K562 (cell line): ENCODE measurements around the gene SEPTIN1. TPM values are rescaled to one million over a fixed set of nuclear protein-coding genes. Genes with fewer than 3 reads are reported as not detected.

ENCODE experiments used
- ATF1 ChIP-seq, 2 experiments: fragments of 450-650 bp in 1 of 2; IDR thresholded peaks; 2 replicates each; pipeline ENCODE4 v1.6.1; 2016; ENCODE audit warnings: missing compliant biosample characterization in 1 of 2, missing genetic modification characterization in 1 of 2
- CCAR2 ChIP-seq: fragments of 200-400 bp; formaldehyde crosslinking; IDR thresholded peaks from 2 replicates; pipeline ENCODE4 v1.6.1; 2017; ENCODE audit warnings: mild to moderate bottlenecking, low read depth, low read length
- EGR1 ChIP-seq: fragments of 450-650 bp; conservative IDR thresholded peaks from 2 replicates; pipeline ENCODE4 v1.6.1; 2017; ENCODE audit warnings: mild to moderate bottlenecking
- FIP1L1 ChIP-seq: fragments of 200-400 bp; formaldehyde crosslinking; IDR thresholded peaks from 2 replicates; pipeline ENCODE4 v1.6.1; 2018; ENCODE audit warnings: mild to moderate bottlenecking, low read depth, low read length; ENCODE audit not compliant: poor library complexity, severe bottlenecking
- KAT2B ChIP-seq: IDR thresholded peaks from one replicate; pipeline ENCODE4 v1.6.1; 2012; ENCODE audit warnings: low read depth, mild to moderate bottlenecking, control low read depth, inconsistent platforms, low read length, moderate library complexity
- NR2C1 ChIP-seq, 2 experiments: fragments of 450-650 bp; IDR thresholded peaks; 2 replicates each; pipeline ENCODE4 v1.6.1; 2017; ENCODE audit warnings: mild to moderate bottlenecking in 2 of 2, antibody characterized with exemption in 1 of 2, inconsistent platforms in 1 of 2, missing compliant biosample characterization in 1 of 2, missing genetic modification characterization in 1 of 2
- PURB ChIP-seq: sonication (generic); formaldehyde crosslinking; IDR thresholded peaks from 2 replicates; pipeline ENCODE4 v1.9.0; 2021; ENCODE audit warnings: low read depth, mild to moderate bottlenecking, missing genetic modification reagents
- RBM22 ChIP-seq: fragments of 200-400 bp; formaldehyde crosslinking; IDR thresholded peaks from 2 replicates; pipeline ENCODE4 v1.6.1; 2018; ENCODE audit warnings: low read length, low read depth; ENCODE audit not compliant: poor library complexity, severe bottlenecking
- SUPT5H ChIP-seq: fragments of 450-650 bp; IDR thresholded peaks from 2 replicates; pipeline ENCODE4 v1.6.1; 2016
- TCF15 ChIP-seq: fragments of 250-450 bp; sonication (Bioruptor Pico); IDR thresholded peaks from 2 replicates; pipeline ENCODE4 v1.8.0; 2022; ENCODE audit warnings: moderate library complexity, mild to moderate bottlenecking, inconsistent platforms
- ZBTB1 ChIP-seq: sonication (generic); formaldehyde crosslinking; IDR thresholded peaks from 2 replicates; pipeline ENCODE4 v1.8.1; 2023; ENCODE audit warnings: missing genetic modification reagents, low read depth, mild to moderate bottlenecking, borderline replicate concordance
- ZBTB26 ChIP-seq: fragments of 450-650 bp; formaldehyde crosslinking; IDR thresholded peaks from 2 replicates; pipeline ENCODE4 v1.4.0; 2022; ENCODE audit warnings: missing genetic modification characterization
- ZFX ChIP-seq: sonication (generic); formaldehyde crosslinking; IDR thresholded peaks from 2 replicates; pipeline ENCODE4 v1.8.0; 2022; ENCODE audit warnings: mild to moderate bottlenecking, missing genetic modification reagents, moderate library complexity
- polyA plus RNA-seq, 8 experiments: library from polyadenylated mRNA; depleted of rRNA in 4 of 8; stranded (reverse) in 5 of 8; unstranded in 3 of 8; fragments of >200 nt; fragmentation: Nextera tagmentation in 2 of 8; fragmentation: Illumina TruSeq in 1 of 8; extraction: Ambion mirVana in 2 of 8; extraction: Trizol in 1 of 8; gene quantifications; 2 replicates each; pipeline versions ENCODE4 v1.2.1 to v1.2.3, GENCODE V29; 2011 to 2014; ENCODE audit warnings: inconsistent platforms in 1 of 8, missing spikeins in 1 of 8
- total RNA-seq, 7 experiments: library from RNA; depleted of rRNA in 6 of 7; stranded (reverse); fragments of >200 nt in 6 of 7; fragmentation: Illumina TruSeq in 2 of 7; extraction: Trizol in 2 of 7; gene quantifications; 2 replicates each; pipeline versions ENCODE4 v1.2.1 to v1.2.3, GENCODE V29; 2011 to 2021; ENCODE audit warnings: low replicate concordance in 1 of 7
- TF ChIP-seq, protein P1 (sequence below): fragments of 250-450 bp; sonication (Bioruptor Pico); IDR thresholded peaks from 2 replicates; pipeline ENCODE4 v1.8.0; 2022; ENCODE audit warnings: moderate library complexity, mild to moderate bottlenecking, inconsistent platforms

SEPTIN1 gene
- total and polyA plus RNA-seq, 9 of the 15 experiments (the other 6 are each of a cell fraction or from before 2014, with no cell fraction given) = 0.23 to 5.6 (median 1.7) TPM; not detected in 1

DNA sequence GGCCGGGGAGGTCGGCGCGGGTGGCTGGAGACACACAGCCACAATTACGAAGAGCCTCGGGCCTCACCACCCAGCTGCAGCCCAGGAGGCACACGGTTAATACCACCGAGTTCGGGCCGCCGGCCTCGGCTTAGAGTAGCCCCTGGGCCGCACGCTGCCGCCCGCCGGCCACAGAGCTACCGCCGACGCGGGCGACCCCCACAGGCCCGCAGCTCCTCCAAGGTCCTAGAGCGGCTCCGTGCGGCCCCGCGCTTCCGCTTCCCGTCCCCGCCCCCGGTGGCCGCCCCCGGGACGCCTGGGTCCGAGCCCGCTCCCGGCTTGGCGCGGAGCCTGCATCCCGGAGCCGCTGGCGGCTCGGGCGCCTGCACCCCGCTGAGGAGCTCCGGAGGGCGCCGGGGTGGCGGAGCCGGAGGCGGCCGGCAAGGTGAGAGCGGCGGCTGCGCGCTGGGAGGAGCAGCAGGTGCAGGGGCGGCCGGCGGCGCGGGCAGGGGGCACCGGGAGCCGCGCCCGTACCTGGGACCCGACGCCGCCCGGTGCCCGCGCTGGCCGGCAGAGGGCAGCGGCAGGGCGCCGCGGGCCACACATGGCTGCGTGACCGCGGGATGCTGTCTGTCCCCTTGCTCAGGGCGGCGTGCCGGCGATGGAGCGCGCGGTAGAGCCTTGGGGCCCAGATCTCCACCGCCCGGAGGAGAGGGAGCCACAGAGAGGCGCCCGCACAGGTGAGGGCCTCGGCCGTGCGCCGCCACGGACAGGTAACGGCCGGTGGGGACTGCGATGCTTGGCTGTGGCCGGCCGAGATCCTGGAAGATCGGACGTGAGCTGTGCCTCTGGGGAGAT is 13.0 kb upstream of the SEPTIN1 start, which contains the start of gene ZNF48 (continued):
- TF ChIP-seq, protein P1, sequence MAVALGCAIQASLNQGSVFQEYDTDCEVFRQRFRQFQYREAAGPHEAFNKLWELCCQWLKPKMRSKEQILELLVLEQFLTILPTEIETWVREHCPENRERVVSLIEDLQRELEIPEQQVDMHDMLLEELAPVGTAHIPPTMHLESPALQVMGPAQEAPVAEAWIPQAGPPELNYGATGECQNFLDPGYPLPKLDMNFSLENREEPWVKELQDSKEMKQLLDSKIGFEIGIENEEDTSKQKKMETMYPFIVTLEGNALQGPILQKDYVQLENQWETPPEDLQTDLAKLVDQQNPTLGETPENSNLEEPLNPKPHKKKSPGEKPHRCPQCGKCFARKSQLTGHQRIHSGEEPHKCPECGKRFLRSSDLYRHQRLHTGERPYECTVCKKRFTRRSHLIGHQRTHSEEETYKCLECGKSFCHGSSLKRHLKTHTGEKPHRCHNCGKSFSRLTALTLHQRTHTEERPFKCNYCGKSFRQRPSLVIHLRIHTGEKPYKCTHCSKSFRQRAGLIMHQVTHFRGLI (CRISPR knock-in tag) = no peak
- TF ChIP-seq ZFX (CRISPR knock-in tag) (peak; percentile 88), CCAR2 (no peak), NR2C1 (IDR thresholded peaks at IDR 0.05) (no peak), NR2C1 (tag; IDR thresholded peaks at IDR 0.05) (no peak), SUPT5H (peak; percentile 51), TCF15 (CRISPR knock-in tag) (no peak), ATF1 (CRISPR knock-in tag; IDR thresholded peaks at IDR 0.05) (no peak), ATF1 (tag; IDR thresholded peaks at IDR 0.05) (peak; percentile 48), ZBTB26 (CRISPR knock-in tag) (no peak), KAT2B (no peak), ZBTB1 (peak; percentile 93; the same call in 1 of the 2 replicates), FIP1L1 (peak; percentile 67), PURB (CRISPR knock-in tag) (no peak), RBM22 (no peak), EGR1 (peak; percentile 68)
- TF ChIP-seq, all 486 proteins: peak for 93
